ENCODE results near the gene SOD2. TPM values are rescaled to one million over a fixed set of nuclear protein-coding genes. Genes with fewer than 3 reads are reported as not detected.

The SOD2 gene
- total and polyA plus RNA-seq, 9 of the 15 experiments (the other 6 are each of a cell fraction or from before 2014, with no cell fraction given) = 39.8 to 140 (median 95.8) TPM

DNA sequence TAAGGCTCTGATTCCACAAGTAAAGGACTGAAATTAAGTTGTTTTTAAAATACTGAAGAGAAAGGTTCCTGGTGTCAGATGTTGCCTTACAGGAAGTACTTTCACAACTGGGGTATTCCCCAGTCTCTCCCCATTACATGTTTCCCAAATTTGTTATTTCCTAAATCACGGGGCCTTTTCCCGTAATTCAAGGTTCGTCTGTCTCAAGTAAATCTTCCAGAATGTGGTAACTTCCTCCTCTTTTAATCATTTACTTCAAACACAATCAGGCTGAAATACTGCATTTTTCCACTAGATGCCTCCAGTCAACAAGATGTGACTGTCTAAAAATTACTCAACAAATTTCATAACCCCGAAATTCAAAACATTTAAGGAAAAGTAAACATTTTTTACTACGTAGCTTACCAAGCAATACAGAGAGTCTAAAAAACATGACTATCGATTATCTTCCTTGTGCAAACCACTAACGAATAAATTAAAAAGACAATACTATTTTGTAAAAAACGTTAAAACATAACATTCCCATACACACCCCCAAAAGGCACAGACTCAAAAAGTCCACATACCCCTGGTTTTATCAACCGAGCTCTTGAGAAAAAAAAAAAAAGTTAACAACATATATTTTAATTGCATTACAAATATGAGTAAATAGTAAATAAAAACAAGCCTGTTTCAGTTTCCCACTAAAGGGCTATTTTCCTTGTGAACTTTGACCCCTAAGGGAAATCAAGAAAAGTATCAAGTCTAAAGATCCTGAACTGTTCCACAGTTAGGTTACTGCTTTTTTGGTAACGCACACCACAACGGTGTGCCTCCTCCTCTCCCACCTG is 1.7 kb downstream of the SOD2 start (continued):
- TF ChIP-seq, protein P1, sequence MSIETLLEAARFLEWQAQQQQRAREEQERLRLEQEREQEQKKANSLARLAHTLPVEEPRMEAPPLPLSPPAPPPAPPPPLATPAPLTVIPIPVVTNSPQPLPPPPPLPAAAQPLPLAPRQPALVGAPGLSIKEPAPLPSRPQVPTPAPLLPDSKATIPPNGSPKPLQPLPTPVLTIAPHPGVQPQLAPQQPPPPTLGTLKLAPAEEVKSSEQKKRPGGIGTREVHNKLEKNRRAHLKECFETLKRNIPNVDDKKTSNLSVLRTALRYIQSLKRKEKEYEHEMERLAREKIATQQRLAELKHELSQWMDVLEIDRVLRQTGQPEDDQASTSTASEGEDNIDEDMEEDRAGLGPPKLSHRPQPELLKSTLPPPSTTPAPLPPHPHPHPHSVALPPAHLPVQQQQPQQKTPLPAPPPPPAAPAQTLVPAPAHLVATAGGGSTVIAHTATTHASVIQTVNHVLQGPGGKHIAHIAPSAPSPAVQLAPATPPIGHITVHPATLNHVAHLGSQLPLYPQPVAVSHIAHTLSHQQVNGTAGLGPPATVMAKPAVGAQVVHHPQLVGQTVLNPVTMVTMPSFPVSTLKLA (conservative IDR thresholded peaks at IDR 0.05) = 0 out of 4 replicates have a peak, but pooled peaks of 1 of the 2 experiments have one; percentile 27
- TF ChIP-seq CXXC5 (CRISPR knock-in tag; IDR thresholded peaks at IDR 0.05) (peak; percentile 20; the same call in 1 of the 2 replicates), TFAM (CRISPR knock-in tag; conservative IDR thresholded peaks at IDR 0.05) (no peak), ZNF197 (CRISPR knock-in tag; IDR thresholded peaks at IDR 0.05; ENCODE audit: low read depth) (0 out of 2 replicates have a peak, but pooled peaks have one; percentile 15), MAFG (tag; conservative IDR thresholded peaks at IDR 0.05) (peak; percentile 51), ZSCAN29 (IDR thresholded peaks at IDR 0.05) (no peak), ARNT (IDR thresholded peaks at IDR 0.05) (0 out of 4 replicates have a peak, but pooled peaks have one; percentile 37 to 69), HNRNPK (IDR thresholded peaks at IDR 0.05; ENCODE audit: low read depth, low read length, poor library complexity, severe bottlenecking) (no peak), EP300 (IDR thresholded peaks at IDR 0.05; ENCODE audit: low read length) (0 out of 2 replicates have a peak, but pooled peaks have one; percentile 6)
- TF ChIP-seq, protein P2, sequence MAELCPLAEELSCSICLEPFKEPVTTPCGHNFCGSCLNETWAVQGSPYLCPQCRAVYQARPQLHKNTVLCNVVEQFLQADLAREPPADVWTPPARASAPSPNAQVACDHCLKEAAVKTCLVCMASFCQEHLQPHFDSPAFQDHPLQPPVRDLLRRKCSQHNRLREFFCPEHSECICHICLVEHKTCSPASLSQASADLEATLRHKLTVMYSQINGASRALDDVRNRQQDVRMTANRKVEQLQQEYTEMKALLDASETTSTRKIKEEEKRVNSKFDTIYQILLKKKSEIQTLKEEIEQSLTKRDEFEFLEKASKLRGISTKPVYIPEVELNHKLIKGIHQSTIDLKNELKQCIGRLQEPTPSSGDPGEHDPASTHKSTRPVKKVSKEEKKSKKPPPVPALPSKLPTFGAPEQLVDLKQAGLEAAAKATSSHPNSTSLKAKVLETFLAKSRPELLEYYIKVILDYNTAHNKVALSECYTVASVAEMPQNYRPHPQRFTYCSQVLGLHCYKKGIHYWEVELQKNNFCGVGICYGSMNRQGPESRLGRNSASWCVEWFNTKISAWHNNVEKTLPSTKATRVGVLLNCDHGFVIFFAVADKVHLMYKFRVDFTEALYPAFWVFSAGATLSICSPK (IDR thresholded peaks at IDR 0.05; ENCODE audit: borderline replicate concordance) = no peak
- TF ChIP-seq, protein P3, sequence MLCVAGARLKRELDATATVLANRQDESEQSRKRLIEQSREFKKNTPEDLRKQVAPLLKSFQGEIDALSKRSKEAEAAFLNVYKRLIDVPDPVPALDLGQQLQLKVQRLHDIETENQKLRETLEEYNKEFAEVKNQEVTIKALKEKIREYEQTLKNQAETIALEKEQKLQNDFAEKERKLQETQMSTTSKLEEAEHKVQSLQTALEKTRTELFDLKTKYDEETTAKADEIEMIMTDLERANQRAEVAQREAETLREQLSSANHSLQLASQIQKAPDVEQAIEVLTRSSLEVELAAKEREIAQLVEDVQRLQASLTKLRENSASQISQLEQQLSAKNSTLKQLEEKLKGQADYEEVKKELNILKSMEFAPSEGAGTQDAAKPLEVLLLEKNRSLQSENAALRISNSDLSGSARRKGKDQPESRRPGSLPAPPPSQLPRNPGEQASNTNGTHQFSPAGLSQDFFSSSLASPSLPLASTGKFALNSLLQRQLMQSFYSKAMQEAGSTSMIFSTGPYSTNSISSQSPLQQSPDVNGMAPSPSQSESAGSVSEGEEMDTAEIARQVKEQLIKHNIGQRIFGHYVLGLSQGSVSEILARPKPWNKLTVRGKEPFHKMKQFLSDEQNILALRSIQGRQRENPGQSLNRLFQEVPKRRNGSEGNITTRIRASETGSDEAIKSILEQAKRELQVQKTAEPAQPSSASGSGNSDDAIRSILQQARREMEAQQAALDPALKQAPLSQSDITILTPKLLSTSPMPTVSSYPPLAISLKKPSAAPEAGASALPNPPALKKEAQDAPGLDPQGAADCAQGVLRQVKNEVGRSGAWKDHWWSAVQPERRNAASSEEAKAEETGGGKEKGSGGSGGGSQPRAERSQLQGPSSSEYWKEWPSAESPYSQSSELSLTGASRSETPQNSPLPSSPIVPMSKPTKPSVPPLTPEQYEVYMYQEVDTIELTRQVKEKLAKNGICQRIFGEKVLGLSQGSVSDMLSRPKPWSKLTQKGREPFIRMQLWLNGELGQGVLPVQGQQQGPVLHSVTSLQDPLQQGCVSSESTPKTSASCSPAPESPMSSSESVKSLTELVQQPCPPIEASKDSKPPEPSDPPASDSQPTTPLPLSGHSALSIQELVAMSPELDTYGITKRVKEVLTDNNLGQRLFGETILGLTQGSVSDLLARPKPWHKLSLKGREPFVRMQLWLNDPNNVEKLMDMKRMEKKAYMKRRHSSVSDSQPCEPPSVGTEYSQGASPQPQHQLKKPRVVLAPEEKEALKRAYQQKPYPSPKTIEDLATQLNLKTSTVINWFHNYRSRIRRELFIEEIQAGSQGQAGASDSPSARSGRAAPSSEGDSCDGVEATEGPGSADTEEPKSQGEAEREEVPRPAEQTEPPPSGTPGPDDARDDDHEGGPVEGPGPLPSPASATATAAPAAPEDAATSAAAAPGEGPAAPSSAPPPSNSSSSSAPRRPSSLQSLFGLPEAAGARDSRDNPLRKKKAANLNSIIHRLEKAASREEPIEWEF (CRISPR knock-in tag; IDR thresholded peaks at IDR 0.05) = no peak
- TF ChIP-seq, protein P4, sequence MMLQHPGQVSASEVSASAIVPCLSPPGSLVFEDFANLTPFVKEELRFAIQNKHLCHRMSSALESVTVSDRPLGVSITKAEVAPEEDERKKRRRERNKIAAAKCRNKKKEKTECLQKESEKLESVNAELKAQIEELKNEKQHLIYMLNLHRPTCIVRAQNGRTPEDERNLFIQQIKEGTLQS (IDR thresholded peaks at IDR 0.05) = peak; percentile 26; the same call in 1 of the 2 replicates
- TF ChIP-seq, protein P4 (CRISPR knock-in tag; conservative IDR thresholded peaks at IDR 0.05) = no peak
